GM21390 (cell line): Measurements from ENCODE around the gene ZNF445.
"Not testable (repeated sequence)": the region's sequence is repeated elsewhere in the genome, so short reads cannot be mapped to it uniquely, and the experiment has no call there.

Source experiments
- ATAC-seq: cut with Tn5 transposase; IDR thresholded peaks from one replicate; pipeline ENCODE4 v1.9.1; 2021; ENCODE audit not compliant: unreplicated experiment

Gene ZNF445

DNA sequence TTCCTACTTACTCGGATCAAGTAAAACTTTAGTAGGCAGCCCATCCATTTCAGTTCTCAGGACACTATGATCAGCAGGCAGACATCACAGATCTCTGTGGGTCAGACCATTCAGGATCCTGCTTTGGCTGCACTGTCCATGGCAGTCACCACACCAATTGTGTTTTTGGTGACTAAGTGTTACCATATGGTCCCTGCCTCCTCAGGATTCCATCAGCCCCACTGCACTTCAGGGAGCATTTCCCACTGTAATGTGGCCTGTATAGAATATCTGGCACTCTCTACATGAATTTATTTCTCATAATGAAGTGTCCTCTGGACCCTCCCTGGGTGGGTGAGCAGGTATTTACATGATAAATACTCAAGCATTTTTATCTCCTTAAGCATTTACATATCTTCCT lies 41.3 kb downstream of the ZNF445 start:
- no peak for ATAC-seq

DNA sequence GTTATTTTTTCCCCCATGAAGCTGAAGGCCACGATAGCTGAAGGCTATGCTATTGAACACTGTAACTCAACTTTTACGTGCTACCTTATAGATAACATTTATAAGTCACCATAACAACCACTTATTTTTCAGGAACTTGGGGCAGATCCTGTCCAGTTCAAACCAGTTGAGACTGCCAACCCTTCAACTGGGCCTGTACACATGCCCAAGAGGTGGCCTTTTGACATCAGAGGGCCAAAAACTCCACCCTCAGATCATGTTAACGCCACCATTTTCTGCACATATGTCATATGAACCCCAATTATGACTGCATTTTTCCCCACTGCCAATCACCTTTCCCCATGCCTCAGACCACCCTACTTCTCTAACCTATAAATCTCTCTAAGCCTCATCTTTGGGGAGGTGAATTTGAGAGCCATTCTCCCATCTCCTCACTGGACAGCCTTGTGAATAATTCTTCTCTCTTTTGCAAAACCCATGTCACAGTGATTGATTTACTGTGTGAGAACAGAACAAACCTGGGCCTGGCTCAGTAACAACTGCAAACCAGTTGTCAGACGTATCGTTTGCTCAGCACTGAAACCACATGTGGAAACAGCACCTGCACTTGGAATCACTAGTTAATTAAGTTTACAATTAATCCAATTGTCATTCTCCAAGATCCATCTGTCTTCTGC lies 42.5 kb downstream of the ZNF445 start:
- ATAC-seq = no peak

DNA sequence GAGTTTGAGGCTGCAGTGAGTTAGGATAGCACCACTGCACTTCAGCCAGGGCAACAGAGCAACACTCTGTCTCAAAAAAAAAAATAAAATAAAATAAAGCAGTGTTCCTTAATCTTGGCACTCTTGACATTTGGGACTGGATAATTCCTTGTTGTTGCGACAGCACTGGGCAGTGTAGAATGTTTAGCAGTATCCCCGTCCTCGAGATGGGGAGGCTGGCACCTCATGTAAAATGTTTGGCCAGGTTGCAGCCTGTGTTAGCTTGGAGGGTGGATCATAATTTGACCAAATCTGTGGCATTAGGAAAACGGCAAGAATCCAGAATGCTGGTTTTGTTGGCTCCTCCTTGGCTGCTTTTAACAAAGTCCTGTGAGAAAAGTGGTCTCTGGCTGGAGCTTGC lies 47.0 kb downstream of the ZNF445 start:
- ATAC-seq = no peak

DNA sequence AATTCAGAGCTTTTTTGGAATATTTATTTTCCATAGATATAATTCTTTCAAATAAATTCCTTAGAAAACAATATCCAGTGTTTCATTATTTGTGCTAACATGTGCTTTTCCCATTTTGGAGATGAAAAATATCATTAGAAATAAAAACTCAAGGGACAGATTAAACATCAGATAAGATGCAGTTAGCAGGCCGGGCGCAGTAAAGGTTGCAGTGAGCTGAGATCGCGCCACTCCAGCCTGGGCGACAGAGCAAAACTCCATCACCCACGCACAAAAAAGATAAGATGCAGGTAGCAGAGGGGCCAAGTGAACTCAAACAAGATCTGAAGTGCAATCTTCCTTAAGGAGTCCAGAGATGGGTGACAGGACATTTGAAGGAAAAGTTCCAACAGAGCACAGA lies 48.0 kb downstream of the ZNF445 start:
- ATAC-seq = no peak

DNA sequence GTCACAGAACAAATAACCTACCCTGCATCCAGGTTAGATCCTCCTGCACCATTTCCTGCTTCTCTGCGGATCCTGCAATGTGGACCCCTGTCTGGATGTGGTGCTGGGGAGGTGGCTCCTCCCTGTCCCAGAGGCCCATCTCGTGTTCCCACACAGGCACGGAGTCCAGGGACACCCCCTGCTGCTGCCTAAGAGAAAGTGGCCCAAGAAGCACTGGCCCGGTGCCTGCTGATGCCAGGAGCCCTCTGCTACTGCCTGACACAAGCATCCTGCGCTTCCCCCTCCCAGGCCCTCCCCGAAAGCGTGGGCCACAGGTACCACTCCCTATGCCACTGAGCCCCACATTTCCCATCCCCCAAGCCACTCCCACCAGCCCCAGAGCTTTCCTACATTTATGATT lies 48.6 kb downstream of the ZNF445 start:
- ATAC-seq = no peak

DNA sequence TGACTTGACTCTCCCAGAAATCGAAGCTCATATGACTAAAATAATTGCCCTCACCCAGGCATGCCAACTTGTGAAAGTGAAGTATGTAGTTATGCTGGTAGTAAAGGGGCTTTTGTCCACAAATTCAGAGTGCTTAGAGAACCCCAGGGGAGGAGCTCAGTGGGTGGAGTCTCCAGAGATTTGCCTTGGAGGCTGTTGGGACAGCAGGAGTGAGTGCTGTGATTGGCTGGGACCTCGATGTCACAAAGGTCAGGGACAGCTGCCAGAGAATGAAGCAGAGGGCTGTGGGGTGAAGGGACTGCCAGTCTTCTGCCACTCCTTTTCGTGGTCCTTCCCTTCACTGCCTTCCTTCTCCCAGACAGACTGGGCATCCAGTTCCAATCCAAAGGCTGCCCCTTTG lies 49.8 kb downstream of the ZNF445 start:
- no peak for ATAC-seq

DNA sequence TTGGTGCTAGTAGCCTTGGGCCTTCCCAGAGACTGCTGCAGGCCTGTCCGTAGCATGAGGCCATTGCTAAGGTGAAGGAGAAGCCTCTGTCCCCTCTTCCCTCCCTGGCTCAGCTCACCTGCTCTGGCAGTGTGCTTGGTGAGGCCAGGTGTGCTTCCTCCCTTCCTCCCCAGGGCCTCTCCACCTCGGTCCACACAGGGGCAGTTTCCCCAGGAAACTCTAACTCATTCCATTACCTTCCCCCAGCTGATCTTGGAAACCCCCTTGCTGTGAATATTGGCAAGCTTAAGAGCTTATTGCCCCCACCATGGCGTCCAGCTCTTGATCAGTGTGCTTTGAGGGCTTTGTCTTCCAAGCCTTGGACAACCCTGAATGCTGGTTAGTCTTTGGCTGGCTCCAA lies 52.7 kb downstream of the ZNF445 start:
- ATAC-seq = no peak

DNA sequence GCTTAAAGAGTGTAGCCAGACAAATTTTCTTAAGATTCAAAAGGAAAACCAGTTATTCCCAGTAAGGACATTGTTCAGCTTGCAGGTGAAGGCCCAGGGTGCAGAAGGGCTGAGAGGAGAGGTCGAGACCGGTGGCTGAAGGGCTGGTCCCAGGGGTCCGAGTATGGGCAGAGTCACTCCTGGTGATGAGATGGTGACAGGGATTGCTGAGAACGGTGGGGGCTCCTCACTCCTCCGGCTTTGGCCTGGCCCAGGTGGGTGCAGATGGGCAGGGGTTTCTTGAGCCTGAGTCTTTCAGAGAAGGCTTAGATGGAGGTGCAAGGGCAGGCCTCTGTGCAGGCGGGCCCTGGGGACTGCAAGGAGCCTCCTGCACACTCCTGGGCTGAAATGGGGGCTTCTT lies 56.2 kb downstream of the ZNF445 start:
- ATAC-seq = no peak

DNA sequence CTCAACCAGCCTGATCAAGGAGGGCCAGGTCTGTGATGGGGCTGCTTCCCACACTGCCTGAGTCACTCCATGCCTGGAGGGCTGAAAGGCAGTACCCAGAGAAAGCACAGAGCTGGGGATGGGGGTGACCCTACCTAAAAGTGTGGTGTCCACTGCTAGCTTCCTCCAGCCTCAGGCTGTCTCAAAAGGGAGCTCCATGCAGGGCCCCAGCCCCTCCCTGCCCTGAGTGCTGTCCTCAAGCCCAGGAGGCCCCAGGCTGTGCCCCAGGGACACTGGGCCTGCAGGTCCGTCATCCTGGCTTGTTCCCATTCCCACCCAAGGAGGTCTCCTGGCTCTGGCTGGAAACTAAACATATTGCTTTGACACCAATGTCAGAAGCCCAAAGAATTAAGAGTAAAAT lies 56.8 kb downstream of the ZNF445 start:
- ATAC-seq = no peak

DNA sequence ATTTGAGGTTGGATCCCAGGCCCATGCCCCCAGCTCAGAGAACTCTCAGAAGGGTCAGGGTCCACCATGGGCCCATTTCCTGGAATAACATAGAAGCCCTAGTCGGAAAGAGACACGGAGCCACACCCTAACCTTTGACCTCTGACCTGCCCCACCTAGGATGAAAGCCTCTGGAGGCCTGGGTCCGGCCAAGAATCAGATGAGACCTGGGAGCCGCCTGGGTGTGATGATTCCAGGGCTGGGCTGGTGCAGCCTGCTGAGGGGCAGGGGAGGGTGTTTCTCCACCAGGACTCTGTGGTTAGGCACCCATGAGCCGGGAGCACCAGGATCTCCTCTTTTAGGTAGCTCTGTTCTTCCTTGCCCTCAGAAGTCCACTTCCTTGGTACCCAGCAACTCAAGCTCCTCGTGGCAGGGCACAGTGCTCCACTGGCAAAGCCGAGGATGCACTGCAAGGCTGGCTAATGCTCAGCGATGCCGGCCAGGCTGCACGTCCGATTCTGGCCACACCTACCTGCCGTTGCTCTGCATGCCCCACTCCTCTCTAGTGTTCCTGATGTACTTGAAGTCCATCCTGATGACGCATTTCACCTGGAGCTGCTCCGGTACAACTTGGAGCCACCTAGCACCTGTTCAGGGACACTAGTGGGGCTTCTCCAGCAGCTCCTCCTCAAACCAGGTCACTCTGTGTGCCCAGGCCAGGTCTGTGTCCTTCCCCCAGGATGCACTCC lies 57.4 kb downstream of the ZNF445 start:
- ATAC-seq = no peak

DNA sequence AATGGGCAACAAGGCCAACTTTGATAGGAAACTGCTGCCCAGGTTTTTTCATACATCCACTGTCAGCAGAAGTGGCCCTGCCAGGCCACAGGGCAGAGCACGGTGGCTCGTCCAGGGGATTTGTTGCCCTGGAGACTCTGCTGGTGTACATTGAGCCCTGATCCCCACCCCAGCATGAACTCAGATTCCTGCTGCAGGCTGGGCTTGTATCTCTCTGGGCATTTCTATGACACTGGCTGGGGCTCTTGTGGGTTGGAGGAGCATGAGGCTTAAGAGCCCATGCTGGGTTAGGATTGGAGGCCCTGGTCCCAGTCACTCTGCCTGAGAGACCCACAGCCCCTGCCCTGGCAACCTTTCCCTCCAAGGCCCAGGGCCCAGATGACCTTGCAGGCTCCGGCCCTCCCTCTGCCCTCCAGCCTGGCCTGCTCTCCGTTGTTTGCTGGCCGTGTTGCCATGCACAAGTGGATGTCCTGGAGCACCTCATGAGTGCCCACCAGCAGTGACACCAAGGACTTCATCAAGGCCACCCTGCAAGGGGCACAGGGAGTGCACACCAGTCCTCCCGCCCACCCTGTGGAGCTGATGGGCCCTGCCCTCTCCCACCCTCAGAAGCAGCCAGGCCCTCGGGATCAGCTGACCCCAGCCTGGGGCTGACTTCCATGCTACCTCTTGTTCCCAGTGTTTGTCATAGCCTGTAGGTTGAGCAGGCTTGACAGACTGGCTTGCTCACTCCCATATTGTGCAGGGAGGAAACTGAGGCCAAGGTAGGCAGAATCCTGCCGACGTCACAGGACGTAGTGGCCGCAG lies 58.2 kb downstream of the ZNF445 start:
- no peak for ATAC-seq

DNA sequence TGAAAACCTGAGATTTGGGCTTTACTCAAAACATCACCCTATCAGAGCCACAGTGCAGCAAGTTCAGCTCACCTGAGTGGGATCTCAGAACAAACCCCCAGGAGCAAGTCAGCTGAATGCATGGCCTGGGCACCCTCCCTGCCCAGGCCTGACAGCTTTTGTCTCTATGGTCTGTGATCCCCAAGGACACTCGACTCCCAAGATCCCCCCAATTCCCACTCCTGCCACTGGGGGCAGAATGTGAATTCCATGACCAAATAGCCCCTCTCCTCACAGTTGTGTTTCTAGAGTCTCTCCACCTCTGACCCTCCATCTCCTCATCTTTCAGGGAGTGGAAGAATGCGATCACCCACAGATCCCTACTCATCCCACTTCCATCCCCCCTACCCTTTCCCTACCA lies 58.9 kb downstream of the ZNF445 start:
- no peak for ATAC-seq

DNA sequence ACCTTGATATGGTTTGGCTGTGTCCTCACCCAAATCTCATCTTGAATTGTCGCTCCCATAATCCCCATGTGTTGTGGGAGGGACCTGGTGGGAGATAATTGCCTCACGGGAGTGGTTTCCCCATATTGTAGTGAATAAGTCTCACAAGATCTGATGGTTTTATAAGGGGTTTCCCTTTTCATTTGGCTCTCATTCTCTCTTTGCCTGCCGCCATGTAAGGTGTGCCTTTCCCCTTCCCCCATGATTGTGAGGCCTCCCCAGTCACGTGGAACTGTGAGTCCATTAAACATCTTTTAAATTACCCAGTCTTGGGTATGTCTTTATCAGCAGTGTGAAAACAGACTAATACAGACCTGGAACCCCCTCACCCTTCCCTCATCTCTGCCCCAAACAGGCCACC lies 59.4 kb downstream of the ZNF445 start:
- not testable (repeated sequence) for ATAC-seq

DNA sequence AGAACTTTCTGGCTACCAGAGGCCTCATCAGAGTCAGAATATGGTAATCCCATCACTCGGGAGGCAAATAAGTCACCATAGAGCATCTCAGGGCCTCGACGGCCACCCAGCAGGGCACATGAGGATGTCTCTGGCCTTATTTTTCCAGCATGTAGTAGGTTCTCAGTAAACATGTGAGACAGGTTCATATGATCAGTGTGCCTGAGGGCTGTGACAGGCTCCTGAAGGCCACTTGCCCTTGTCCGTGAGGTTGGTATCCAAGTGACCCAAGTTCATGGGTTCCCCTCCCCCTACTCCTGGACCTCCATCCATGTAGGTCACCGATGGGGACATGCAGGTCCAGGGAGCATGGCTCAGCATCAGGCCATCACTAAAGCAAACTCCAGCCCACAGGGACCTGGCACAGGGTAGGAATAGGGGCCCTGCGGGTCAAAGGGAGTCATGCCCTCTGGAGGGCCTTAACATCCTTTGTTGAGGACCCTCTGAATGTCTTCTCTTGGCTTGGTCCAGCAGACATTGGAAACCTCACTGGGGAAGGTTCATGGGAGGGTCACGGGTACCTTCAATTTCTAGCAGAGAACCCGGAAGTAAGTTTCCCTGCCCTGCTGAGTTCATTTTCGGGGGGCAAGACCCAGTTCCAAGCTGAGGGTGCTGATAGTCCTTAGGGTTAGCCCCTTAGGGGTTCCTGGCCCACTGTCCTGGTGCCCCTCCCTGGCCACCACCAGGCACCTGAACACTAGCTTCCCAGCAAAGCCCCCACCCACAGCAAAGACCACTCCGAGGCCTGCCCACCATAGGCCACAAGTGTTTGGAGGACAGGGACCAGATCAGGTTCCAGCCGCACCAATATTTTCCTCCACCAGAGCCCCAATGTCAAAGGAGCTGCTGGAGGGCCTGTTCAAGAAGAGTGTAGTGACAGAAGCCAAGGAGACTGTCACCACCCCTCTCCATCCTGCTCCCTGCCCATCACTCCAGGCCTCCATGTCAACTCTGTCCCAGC lies 61.1 kb downstream of the ZNF445 start:
- ATAC-seq = no peak

DNA sequence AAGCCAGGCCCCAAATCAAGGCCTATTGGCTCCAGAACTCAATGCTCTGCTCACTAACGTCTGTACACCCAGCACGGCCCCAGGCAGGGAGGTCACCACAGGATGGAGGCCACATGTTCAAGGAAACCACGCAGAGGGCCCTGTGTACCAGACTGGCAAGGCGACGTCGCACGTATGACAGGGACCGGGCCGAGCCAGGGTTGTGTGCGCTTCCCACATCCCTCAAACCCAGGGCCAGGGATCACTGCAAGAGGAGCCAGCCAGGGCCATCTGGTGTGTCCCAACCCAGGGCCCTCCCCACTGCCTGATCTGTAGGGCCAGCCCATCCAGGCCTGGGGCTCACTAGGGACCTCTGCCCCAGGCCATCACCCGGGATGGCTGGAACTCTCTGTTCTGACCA lies 62.0 kb downstream of the ZNF445 start:
- no peak for ATAC-seq

DNA sequence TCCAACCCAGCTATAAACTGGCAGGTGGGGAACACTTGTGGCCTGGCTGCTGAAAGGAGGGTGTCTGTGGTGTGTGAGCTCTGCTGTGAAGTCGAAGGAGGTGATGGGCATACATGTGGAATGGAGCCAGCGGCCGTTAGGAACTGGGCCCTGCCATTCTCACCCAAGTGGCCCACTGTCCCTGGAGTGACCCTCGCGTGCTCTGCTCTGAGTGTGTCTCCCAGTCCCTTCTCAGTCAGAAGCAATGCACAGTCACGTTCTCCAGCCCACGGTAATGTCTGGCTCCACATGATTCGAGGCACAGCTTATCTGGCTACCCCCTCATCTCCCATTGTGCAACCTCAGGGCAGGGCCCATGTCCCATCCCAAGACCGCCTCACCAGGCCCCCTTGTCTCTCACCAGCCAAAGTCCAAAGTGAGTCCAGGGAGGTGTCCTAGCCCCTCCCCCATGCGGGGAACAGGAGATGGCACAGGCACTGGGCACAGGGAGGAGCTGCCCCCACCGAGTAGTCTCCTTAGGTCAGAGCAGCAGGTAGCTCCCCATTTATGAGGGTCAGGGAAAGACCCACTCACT lies 62.9 kb downstream of the ZNF445 start:
- ATAC-seq = no peak

DNA sequence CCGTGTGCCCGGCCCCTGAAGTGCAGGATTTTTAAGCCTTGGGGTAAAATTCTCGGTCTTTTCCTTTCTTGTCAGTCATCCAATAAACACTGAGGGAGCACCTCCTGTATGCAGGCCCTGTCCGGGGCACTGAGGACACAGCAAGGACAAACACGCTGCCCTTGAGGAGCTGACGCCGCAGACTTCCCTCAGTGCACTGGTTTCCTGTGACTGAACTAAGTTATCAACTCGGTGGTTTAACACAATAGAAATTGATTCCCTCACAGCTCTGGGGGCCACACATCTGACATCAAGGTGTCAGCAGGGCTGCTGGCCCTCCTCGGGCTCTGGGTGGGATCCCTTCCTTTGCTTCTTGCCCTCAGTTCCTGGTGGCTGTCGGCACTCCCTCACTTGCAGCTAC lies 65.1 kb downstream of the ZNF445 start:
- no peak for ATAC-seq

DNA sequence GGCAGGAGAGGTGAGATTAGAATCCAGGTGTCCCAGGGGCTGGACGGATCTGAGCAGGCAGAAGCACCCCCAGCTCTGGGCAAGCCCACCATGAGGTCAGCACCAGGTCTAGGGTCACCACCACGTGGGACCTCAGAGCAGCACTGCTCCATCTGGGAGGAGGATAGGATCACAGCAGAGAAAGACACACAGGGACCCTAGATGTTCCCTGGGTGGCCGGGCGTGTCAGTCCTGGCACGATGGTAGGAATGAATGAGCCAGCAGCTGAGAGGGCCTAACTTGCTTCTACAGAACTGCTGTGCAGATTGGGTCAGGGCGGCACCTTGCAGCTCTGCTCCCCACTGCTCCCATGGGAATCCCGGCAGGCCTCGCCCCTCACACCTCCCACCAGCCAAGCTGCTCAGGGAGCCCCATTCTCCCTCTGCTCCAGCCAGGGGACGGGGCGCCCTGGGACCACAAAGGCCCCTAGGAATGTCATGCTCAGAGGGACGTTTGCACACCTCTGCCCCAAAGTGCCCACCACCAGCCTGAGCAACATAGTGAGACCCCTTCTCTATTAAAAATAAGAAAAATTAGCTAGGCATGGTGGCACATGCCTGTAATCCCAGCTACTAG lies 66.3 kb downstream of the ZNF445 start:
- ATAC-seq = no peak

DNA sequence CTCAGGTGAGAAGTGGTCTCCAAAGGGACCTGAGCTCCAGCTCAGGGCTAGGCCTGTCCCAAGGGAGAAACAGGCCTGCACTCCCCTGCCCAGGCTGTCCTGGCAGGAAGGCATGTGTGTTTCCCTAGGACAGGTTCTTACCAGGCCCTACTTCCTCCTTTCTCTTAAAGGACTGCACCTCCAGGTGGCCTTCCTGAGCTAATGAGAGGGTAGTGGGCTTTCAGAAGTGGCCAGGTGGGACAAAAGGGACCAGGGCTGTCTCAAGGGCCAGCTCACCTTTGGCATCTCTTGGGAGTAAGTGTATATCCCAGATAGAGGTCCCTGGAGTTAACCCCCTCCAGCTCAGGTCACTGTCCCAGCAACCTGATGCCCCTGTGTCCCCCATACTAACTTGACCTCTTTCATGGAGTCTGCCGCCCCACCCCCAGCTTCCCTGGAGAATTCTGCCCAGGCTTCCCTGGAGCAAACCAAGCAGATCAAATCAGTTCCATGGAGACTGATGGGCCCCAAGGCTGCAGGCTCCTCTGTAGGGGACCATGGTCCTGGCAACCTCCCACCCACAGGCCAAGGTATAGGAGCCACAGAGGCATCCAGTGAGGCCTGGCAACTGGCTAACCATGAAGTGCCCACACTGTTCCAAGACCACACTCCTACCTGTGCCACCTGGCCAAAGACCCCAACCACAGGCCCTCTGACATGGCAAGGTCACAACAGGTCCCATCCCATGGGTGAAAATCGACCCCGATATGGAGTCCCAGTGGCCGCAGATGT lies 67.6 kb downstream of the ZNF445 start:
- ATAC-seq = no peak
